GM23338 (cell line): ENCODE results near the gene OSBPL7. TPM values are rescaled to one million over a fixed set of nuclear protein-coding genes. Genes with fewer than 3 reads are reported as not detected.

Experiments
- ATAC-seq: fragments of 200-7000 bp; cut with Tn5 transposase; 3 replicates; pipeline ENCODE4 v1.9.1; 2020
- DNase-seq: peaks from one replicate; pipeline ENCODE4 v3.0.0-alpha.2; 2015; ENCODE audit warnings: low spot score
- H2AFZ ChIP-seq: fragments of 200-600 bp; sonication (generic); 2 replicates; pipeline ENCODE4 v1.8.0; 2016; ENCODE audit warnings: antibody characterized with exemption, mild to moderate bottlenecking, moderate library complexity
- H3F3A ChIP-seq: fragments of 200-600 bp; sonication (generic); replicated peaks from 2 replicates; pipeline ENCODE4 v1.8.0; 2017; ENCODE audit warnings: antibody characterized with exemption, mixed run types, low read depth
- H3K27ac ChIP-seq: fragments of 200-600 bp; sonication (generic); 2 replicates; pipeline ENCODE4 v1.6.1; 2016; ENCODE audit warnings: low read depth
- H3K27me3 ChIP-seq: fragments of 200-600 bp; sonication (generic); 2 replicates; pipeline ENCODE4 v1.8.0; 2016; ENCODE audit warnings: mild to moderate bottlenecking, mixed run types, moderate library complexity; ENCODE audit not compliant: insufficient read depth
- H3K36me3 ChIP-seq: fragments of 200-600 bp; sonication (generic); 2 replicates; pipeline ENCODE4 v1.8.0; 2016; ENCODE audit warnings: mild to moderate bottlenecking; ENCODE audit not compliant: insufficient read depth
- H3K4me1 ChIP-seq: fragments of 200-600 bp; sonication (generic); 2 replicates; pipeline ENCODE4 v1.8.0; 2016; ENCODE audit warnings: mild to moderate bottlenecking, moderate library complexity; ENCODE audit not compliant: insufficient read depth
- H3K4me2 ChIP-seq: fragments of 200-600 bp; sonication (generic); 2 replicates; pipeline ENCODE4 v1.7.1; 2017; ENCODE audit warnings: mixed run types
- H3K4me3 ChIP-seq: fragments of 200-600 bp; sonication (generic); 2 replicates; pipeline ENCODE4 v1.6.1; 2016; ENCODE audit warnings: mixed run types
- H3K79me2 ChIP-seq: fragments of 200-600 bp; sonication (generic); replicated peaks from 2 replicates; pipeline ENCODE4 v1.8.0; 2017; ENCODE audit warnings: mild to moderate bottlenecking; ENCODE audit not compliant: insufficient read depth
- H3K9me2 ChIP-seq: fragments of 200-600 bp; sonication (generic); 2 replicates; pipeline ENCODE4 v1.8.0; 2017; ENCODE audit not compliant: insufficient read depth
- H4K20me1 ChIP-seq: fragments of 200-600 bp; sonication (generic); replicated peaks from 2 replicates; pipeline ENCODE4 v1.8.0; 2017; ENCODE audit warnings: mild to moderate bottlenecking; ENCODE audit not compliant: insufficient read depth
- H3K27ac Mint-ChIP-seq: 2 replicates; pipeline ENCODE4 v1.8.0; 2020; ENCODE audit warnings: inconsistent platforms, mild to moderate bottlenecking, moderate library complexity, mixed read lengths
- H3K27me3 Mint-ChIP-seq: 3 replicates; pipeline ENCODE4 v1.8.0; 2022; ENCODE audit warnings: low read depth, mild to moderate bottlenecking, moderate library complexity, mixed read lengths, inconsistent platforms; ENCODE audit not compliant: insufficient read depth, poor library complexity
- H3K36me3 Mint-ChIP-seq: 3 replicates; pipeline ENCODE4 v1.8.0; 2021; ENCODE audit warnings: low read depth, mild to moderate bottlenecking, inconsistent platforms, moderate library complexity, mixed read lengths
- H3K4me1 Mint-ChIP-seq: 3 replicates; pipeline ENCODE4 v1.8.0; 2020; ENCODE audit warnings: mild to moderate bottlenecking, inconsistent platforms, mixed read lengths
- H3K4me3 Mint-ChIP-seq: 3 replicates; pipeline ENCODE4 v1.8.0; 2021; ENCODE audit warnings: moderate library complexity, mild to moderate bottlenecking, inconsistent platforms, mixed read lengths
- H3K9me3 Mint-ChIP-seq: 3 replicates; pipeline ENCODE4 v1.8.0; 2020; ENCODE audit warnings: moderate library complexity, mild to moderate bottlenecking, inconsistent platforms, mixed read lengths
- CREB1 ChIP-seq: fragments of 250-450 bp; sonication (Bioruptor Pico); IDR thresholded peaks from 2 replicates; pipeline ENCODE4 v1.5.0; 2020; ENCODE audit warnings: low read depth, mild to moderate bottlenecking, moderate library complexity
- EZH2 ChIP-seq: fragments of 200-600 bp; sonication (generic); IDR thresholded peaks from one replicate; pipeline ENCODE4 v1.8.0; 2017; ENCODE audit warnings: antibody characterized with exemption, mild to moderate bottlenecking, low read depth; ENCODE audit not compliant: unreplicated experiment
- EZH2phosphoT487 ChIP-seq: fragments of 200-600 bp; sonication (generic); IDR thresholded peaks from one replicate; pipeline ENCODE4 v1.8.1; 2018; ENCODE audit warnings: antibody characterized with exemption; ENCODE audit not compliant: unreplicated experiment
- JUNB ChIP-seq: IDR thresholded peaks from one replicate; pipeline ENCODE4 v1.6.1; 2016; ENCODE audit warnings: antibody characterized with exemption; ENCODE audit not compliant: unreplicated experiment
- NANOG ChIP-seq: IDR thresholded peaks from 2 replicates; pipeline ENCODE4 v1.6.1; 2016; ENCODE audit warnings: antibody characterized with exemption, borderline replicate concordance
- POLR2AphosphoS5 ChIP-seq: IDR thresholded peaks from 2 replicates; pipeline ENCODE4 v1.6.1; 2016; ENCODE audit warnings: antibody characterized with exemption, low read depth
- STAT1 ChIP-seq: IDR thresholded peaks from one replicate; pipeline ENCODE4 v1.6.1; 2016; ENCODE audit warnings: antibody characterized with exemption; ENCODE audit not compliant: unreplicated experiment
- ZNF114 ChIP-seq: fragments of 250-450 bp; sonication (Bioruptor Pico); IDR thresholded peaks from 2 replicates; pipeline ENCODE4 v1.5.0; 2020; ENCODE audit warnings: mild to moderate bottlenecking, moderate library complexity
- ZNF331 ChIP-seq: fragments of 250-450 bp; sonication (Bioruptor Pico); IDR thresholded peaks from 2 replicates; pipeline ENCODE4 v1.5.0; 2020; ENCODE audit warnings: low read depth, mild to moderate bottlenecking, moderate library complexity
- polyA plus RNA-seq: library from polyadenylated mRNA; unstranded; fragments of >200 nt; fragmentation: Nextera tagmentation; extraction: Ambion mirVana; gene quantifications from 2 replicates; pipeline ENCODE4 v1.2.1, GENCODE V29; 2016
- total RNA-seq: library from RNA; depleted of rRNA; stranded (reverse); fragments of >200 nt; shearing (Covaris generic); gene quantifications from 2 replicates; pipeline ENCODE4 v1.2.3, GENCODE V29; 2014
- TF ChIP-seq, protein P1 (sequence below): fragments of 250-450 bp; sonication (Bioruptor Pico); IDR thresholded peaks from 2 replicates; pipeline ENCODE4 v1.5.0; 2020; ENCODE audit warnings: mild to moderate bottlenecking, moderate library complexity
- TF ChIP-seq, protein P2 (sequence below), 2 experiments: fragments of 200-600 bp in 1 of 2; sonication (generic) in 1 of 2; conservative IDR thresholded peaks; 2 replicates each; pipeline versions ENCODE4 v1.5.1 to v1.6.1; 2016 to 2017; ENCODE audit warnings: antibody characterized with exemption in 2 of 2, low read depth in 2 of 2, mild to moderate bottlenecking in 2 of 2, moderate library complexity in 1 of 2
- TF ChIP-seq, protein P3 (sequence below): IDR thresholded peaks from one replicate; pipeline ENCODE4 v1.6.1; 2018; ENCODE audit warnings: antibody characterized with exemption; ENCODE audit not compliant: unreplicated experiment
- TF ChIP-seq, protein P4 (sequence below): IDR thresholded peaks from 2 replicates; pipeline ENCODE4 v1.6.1; 2016; ENCODE audit warnings: antibody characterized with exemption

Gene OSBPL7
- total and polyA plus RNA-seq, 2 experiments from 2014 or later: 3.4 to 8.1 TPM

DNA sequence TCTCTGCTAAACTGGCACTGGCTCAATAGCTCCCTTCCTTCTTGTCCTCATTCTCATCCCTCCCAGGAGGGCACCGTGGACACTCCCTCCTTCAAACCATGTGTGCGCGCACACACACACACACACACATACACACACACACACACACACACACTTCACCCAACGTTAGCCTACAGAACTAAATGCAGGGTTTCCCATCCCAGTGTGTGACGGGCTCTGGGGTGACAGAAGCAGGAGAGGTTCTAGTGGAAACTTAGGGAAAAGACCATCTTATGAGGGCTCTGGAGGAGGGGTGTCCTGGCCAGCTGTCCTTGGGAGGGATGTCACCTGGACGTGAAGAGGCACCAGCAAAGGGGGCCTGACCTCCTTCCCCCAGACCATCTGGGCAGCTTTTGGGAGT, 19.7 kb downstream of the OSBPL7 start:
- no peaks in the 10 kb centered on the region for H3K4me1 Mint-ChIP-seq
- no peaks in the 10 kb centered on the region for H3K27me3 ChIP-seq
- H3K4me3 ChIP-seq: no peak overlapping the region
- no peaks in the 10 kb centered on the region for H3K36me3 Mint-ChIP-seq
- no peaks in the 10 kb centered on the region for H3F3A ChIP-seq
- no peaks in the 10 kb centered on the region for H3K9me2 ChIP-seq
- H3K36me3 ChIP-seq: no peaks in the 10 kb centered on the region
- peaks cover 8% of the 10 kb centered on the region for H3K27me3 Mint-ChIP-seq
- no peak overlapping the region for H3K27ac ChIP-seq
- H3K9me3 Mint-ChIP-seq: no peaks in the 10 kb centered on the region
- no peak overlapping the region for H2AFZ ChIP-seq
- H3K27ac Mint-ChIP-seq: no peak overlapping the region
- ATAC-seq: no peak
- TF ChIP-seq, protein P1, sequence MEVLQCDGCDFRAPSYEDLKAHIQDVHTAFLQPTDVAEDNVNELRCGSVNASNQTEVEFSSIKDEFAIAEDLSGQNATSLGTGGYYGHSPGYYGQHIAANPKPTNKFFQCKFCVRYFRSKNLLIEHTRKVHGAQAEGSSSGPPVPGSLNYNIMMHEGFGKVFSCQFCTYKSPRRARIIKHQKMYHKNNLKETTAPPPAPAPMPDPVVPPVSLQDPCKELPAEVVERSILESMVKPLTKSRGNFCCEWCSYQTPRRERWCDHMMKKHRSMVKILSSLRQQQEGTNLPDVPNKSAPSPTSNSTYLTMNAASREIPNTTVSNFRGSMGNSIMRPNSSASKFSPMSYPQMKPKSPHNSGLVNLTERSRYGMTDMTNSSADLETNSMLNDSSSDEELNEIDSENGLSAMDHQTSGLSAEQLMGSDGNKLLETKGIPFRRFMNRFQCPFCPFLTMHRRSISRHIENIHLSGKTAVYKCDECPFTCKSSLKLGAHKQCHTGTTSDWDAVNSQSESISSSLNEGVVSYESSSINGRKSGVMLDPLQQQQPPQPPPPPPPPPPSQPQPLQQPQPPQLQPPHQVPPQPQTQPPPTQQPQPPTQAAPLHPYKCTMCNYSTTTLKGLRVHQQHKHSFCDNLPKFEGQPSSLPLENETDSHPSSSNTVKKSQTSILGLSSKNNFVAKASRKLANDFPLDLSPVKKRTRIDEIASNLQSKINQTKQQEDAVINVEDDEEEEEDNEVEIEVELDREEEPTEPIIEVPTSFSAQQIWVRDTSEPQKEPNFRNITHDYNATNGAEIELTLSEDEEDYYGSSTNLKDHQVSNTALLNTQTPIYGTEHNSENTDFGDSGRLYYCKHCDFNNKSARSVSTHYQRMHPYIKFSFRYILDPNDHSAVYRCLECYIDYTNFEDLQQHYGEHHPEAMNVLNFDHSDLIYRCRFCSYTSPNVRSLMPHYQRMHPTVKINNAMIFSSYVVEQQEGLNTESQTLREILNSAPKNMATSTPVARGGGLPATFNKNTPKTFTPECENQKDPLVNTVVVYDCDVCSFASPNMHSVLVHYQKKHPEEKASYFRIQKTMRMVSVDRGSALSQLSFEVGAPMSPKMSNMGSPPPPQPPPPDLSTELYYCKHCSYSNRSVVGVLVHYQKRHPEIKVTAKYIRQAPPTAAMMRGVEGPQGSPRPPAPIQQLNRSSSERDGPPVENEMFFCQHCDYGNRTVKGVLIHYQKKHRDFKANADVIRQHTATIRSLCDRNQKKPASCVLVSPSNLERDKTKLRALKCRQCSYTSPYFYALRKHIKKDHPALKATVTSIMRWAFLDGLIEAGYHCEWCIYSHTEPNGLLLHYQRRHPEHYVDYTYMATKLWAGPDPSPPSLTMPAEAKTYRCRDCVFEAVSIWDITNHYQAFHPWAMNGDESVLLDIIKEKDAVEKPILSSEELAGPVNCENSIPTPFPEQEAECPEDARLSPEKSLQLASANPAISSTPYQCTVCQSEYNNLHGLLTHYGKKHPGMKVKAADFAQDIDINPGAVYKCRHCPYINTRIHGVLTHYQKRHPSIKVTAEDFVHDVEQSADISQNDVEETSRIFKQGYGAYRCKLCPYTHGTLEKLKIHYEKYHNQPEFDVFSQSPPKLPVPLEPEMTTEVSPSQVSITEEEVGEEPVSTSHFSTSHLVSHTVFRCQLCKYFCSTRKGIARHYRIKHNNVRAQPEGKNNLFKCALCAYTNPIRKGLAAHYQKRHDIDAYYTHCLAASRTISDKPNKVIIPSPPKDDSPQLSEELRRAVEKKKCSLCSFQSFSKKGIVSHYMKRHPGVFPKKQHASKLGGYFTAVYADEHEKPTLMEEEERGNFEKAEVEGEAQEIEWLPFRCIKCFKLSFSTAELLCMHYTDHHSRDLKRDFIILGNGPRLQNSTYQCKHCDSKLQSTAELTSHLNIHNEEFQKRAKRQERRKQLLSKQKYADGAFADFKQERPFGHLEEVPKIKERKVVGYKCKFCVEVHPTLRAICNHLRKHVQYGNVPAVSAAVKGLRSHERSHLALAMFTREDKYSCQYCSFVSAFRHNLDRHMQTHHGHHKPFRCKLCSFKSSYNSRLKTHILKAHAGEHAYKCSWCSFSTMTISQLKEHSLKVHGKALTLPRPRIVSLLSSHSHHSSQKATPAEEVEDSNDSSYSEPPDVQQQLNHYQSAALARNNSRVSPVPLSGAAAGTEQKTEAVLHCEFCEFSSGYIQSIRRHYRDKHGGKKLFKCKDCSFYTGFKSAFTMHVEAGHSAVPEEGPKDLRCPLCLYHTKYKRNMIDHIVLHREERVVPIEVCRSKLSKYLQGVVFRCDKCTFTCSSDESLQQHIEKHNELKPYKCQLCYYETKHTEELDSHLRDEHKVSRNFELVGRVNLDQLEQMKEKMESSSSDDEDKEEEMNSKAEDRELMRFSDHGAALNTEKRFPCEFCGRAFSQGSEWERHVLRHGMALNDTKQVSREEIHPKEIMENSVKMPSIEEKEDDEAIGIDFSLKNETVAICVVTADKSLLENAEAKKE (CRISPR knock-in tag): no peak
- no peak for TF ChIP-seq NANOG
- TF ChIP-seq CREB1 (CRISPR knock-in tag): no peak
- TF ChIP-seq, protein P2, sequence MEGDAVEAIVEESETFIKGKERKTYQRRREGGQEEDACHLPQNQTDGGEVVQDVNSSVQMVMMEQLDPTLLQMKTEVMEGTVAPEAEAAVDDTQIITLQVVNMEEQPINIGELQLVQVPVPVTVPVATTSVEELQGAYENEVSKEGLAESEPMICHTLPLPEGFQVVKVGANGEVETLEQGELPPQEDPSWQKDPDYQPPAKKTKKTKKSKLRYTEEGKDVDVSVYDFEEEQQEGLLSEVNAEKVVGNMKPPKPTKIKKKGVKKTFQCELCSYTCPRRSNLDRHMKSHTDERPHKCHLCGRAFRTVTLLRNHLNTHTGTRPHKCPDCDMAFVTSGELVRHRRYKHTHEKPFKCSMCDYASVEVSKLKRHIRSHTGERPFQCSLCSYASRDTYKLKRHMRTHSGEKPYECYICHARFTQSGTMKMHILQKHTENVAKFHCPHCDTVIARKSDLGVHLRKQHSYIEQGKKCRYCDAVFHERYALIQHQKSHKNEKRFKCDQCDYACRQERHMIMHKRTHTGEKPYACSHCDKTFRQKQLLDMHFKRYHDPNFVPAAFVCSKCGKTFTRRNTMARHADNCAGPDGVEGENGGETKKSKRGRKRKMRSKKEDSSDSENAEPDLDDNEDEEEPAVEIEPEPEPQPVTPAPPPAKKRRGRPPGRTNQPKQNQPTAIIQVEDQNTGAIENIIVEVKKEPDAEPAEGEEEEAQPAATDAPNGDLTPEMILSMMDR (conservative IDR thresholded peaks at IDR 0.05; ENCODE audit: low read depth in 2 of 2): no peak
- TF ChIP-seq, protein P3, sequence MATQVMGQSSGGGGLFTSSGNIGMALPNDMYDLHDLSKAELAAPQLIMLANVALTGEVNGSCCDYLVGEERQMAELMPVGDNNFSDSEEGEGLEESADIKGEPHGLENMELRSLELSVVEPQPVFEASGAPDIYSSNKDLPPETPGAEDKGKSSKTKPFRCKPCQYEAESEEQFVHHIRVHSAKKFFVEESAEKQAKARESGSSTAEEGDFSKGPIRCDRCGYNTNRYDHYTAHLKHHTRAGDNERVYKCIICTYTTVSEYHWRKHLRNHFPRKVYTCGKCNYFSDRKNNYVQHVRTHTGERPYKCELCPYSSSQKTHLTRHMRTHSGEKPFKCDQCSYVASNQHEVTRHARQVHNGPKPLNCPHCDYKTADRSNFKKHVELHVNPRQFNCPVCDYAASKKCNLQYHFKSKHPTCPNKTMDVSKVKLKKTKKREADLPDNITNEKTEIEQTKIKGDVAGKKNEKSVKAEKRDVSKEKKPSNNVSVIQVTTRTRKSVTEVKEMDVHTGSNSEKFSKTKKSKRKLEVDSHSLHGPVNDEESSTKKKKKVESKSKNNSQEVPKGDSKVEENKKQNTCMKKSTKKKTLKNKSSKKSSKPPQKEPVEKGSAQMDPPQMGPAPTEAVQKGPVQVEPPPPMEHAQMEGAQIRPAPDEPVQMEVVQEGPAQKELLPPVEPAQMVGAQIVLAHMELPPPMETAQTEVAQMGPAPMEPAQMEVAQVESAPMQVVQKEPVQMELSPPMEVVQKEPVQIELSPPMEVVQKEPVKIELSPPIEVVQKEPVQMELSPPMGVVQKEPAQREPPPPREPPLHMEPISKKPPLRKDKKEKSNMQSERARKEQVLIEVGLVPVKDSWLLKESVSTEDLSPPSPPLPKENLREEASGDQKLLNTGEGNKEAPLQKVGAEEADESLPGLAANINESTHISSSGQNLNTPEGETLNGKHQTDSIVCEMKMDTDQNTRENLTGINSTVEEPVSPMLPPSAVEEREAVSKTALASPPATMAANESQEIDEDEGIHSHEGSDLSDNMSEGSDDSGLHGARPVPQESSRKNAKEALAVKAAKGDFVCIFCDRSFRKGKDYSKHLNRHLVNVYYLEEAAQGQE: no peak
- no peak for TF ChIP-seq ZNF331 (CRISPR knock-in tag)
- no peak for TF ChIP-seq POLR2AphosphoS5
- no peak for TF ChIP-seq EZH2
- TF ChIP-seq, protein P4, sequence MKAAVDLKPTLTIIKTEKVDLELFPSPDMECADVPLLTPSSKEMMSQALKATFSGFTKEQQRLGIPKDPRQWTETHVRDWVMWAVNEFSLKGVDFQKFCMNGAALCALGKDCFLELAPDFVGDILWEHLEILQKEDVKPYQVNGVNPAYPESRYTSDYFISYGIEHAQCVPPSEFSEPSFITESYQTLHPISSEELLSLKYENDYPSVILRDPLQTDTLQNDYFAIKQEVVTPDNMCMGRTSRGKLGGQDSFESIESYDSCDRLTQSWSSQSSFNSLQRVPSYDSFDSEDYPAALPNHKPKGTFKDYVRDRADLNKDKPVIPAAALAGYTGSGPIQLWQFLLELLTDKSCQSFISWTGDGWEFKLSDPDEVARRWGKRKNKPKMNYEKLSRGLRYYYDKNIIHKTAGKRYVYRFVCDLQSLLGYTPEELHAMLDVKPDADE: no peak
- TF ChIP-seq STAT1: no peak
- no peak for TF ChIP-seq EZH2phosphoT487
- TF ChIP-seq JUNB: no peak
- TF ChIP-seq ZNF114 (CRISPR knock-in tag): no peak
- H3K4me2 ChIP-seq: no peak overlapping the region
- H3K4me3 Mint-ChIP-seq: no peak overlapping the region
- no peak for DNase-seq
- no peaks in the 10 kb centered on the region for H3K79me2 ChIP-seq
- no peaks in the 10 kb centered on the region; the same call in 1 of the 2 replicates for H4K20me1 ChIP-seq
- no peaks in the 10 kb centered on the region for H3K4me1 ChIP-seq
